Sigmoid colon (tissue), 4 donors: ENCODE data around the gene KLHL30.

Experiments
- CTCF ChIP-seq, 4 experiments: fragments of 450-650 bp in 3 of 4; fragments of 200-600 bp in 1 of 4; IDR thresholded peaks; one replicate each; pipeline ENCODE4 v1.5.1; 2016 to 2019; ENCODE audit warnings: antibody characterized with exemption in 4 of 4, mild to moderate bottlenecking in 3 of 4, moderate library complexity in 2 of 4
- POLR2AphosphoS5 ChIP-seq, 4 donors: sonication (generic); formaldehyde crosslinking; IDR thresholded peaks; one replicate each; pipeline ENCODE4 v1.6.1; 2017; ENCODE audit warnings: antibody characterized with exemption in 4 of 4

- no peak for TF ChIP-seq CTCF (IDR thresholded peaks at IDR 0.05)
- TF ChIP-seq POLR2AphosphoS5 (IDR thresholded peaks at IDR 0.05): no peak
These were observed 19.1 kb downstream of the KLHL30 start for GRCh38 chr2:238157506-238158017.
